ENCODE data around the gene BLID.

BLID gene

GRCh38 chr11:122105044-122105758 is 10.8 kb downstream of the BLID start:
- DNase-seq (ENCODE audit: low spot score) = no peak

GRCh38 chr11:122104341-122104740 is 11.7 kb downstream of the BLID start:
- DNase-seq (ENCODE audit: low spot score) = peak; percentile 41

GRCh38 chr11:122103726-122104125 is 12.3 kb downstream of the BLID start:
- no peak for DNase-seq (ENCODE audit: low spot score)

GRCh38 chr11:122103321-122103720 is 12.7 kb downstream of the BLID start:
- no peak for DNase-seq (ENCODE audit: low spot score)

GRCh38 chr11:122102426-122102825 is 13.6 kb downstream of the BLID start:
- no peak for DNase-seq (ENCODE audit: low spot score)

GRCh38 chr11:122101625-122102291 is 14.3 kb downstream of the BLID start:
- peak; percentile 62 for DNase-seq (ENCODE audit: low spot score)

- DNase-seq (ENCODE audit: low spot score) = peak; percentile 55
Observed at GRCh38 chr11:122100756-122101080, 15.3 kb downstream of the BLID start.

GRCh38 chr11:122100037-122100755 is 15.8 kb downstream of the BLID start:
- DNase-seq (ENCODE audit: low spot score) = peak; percentile 74

GRCh38 chr11:122099374-122100036 is 16.5 kb downstream of the BLID start:
- no peak for DNase-seq (ENCODE audit: low spot score)

- DNase-seq (ENCODE audit: low spot score) = no peak
Observed at GRCh38 chr11:122098261-122098980, 17.6 kb downstream of the BLID start.

GRCh38 chr11:122097419-122098001 is 18.5 kb downstream of the BLID start:
- DNase-seq (ENCODE audit: low spot score) = no peak

- DNase-seq (ENCODE audit: low spot score) = no peak
Observed at GRCh38 chr11:122096272-122097112, 19.5 kb downstream of the BLID start.

GRCh38 chr11:122095681-122096262 is 20.2 kb downstream of the BLID start:
- DNase-seq (ENCODE audit: low spot score) = no peak

GRCh38 chr11:122094836-122095235 is 21.2 kb downstream of the BLID start:
- no peak for DNase-seq (ENCODE audit: low spot score)

GRCh38 chr11:122093731-122094275 is 22.2 kb downstream of the BLID start:
- no peak for DNase-seq (ENCODE audit: low spot score)

- no peak for DNase-seq (ENCODE audit: low spot score)
Observed at GRCh38 chr11:122091835-122092234, 24.2 kb downstream of the BLID start.

GRCh38 chr11:122089111-122089510 is 26.9 kb downstream of the BLID start:
- no peak for DNase-seq (ENCODE audit: low spot score)

- no peak for DNase-seq (ENCODE audit: low spot score)
Observed at GRCh38 chr11:122085712-122086111, 30.3 kb downstream of the BLID start.

GRCh38 chr11:122085264-122085663 is 30.8 kb downstream of the BLID start:
- DNase-seq (ENCODE audit: low spot score) = peak; percentile 58

GRCh38 chr11:122082205-122082604 is 33.8 kb downstream of the BLID start:
- DNase-seq (ENCODE audit: low spot score) = peak; percentile 29

Data from GM03348 (cell line).